Pulmonary artery endothelial cell (primary cell): Measurements from ENCODE around the gene UBE2J1. TPM values are rescaled to one million over a fixed set of nuclear protein-coding genes. Genes with fewer than 3 reads are reported as not detected.
A peak's percentile ranks its signal among the peaks of the same experiment; 100 is the strongest.
"Not testable (repeated sequence)": the region's sequence is repeated elsewhere in the genome, so short reads cannot be mapped to it uniquely, and the experiment has no call there.

Source experiments
- DNase-seq: peaks from one replicate; pipeline ENCODE4 v3.0.0-alpha.2; 2011; ENCODE audit warnings: low read depth, low spot score
- total RNA-seq: library from RNA; depleted of rRNA; stranded (reverse); fragments of >200 nt; gene quantifications from 2 replicates; pipeline ENCODE4 v1.2.3, GENCODE V29; 2014

The UBE2J1 gene
- total RNA-seq, 1 donor from 2014 or later, result 65.0 TPM

- no peak for DNase-seq
These were observed 31.2 kb downstream of the UBE2J1 start for GRCh38 chr6:89321131-89321970.

- no peak for DNase-seq
These were observed 32.4 kb downstream of the UBE2J1 start for GRCh38 chr6:89320012-89320559.

- no peak for DNase-seq
These were observed 35.5 kb downstream of the UBE2J1 start for GRCh38 chr6:89317067-89317466.

- DNase-seq, result no peak
These were observed 37.2 kb downstream of the UBE2J1 start, which contains the start of gene GABRR2 for GRCh38 chr6:89315249-89315885. TSS of gene GABRR2 (minus strand) at chr6:89315299. CDS start at chr6:89315165, 134 bp downstream.

GRCh38 chr6:89314692-89315091 lies 37.8 kb downstream of the UBE2J1 start:
- no peak for DNase-seq

GRCh38 chr6:89313006-89313405 lies 39.5 kb downstream of the UBE2J1 start:
- no peak for DNase-seq

GRCh38 chr6:89311853-89312531 lies 40.5 kb downstream of the UBE2J1 start:
- DNase-seq, result peak; percentile 89

- DNase-seq, result no peak
These were observed 41.0 kb downstream of the UBE2J1 start for GRCh38 chr6:89311530-89311852.

GRCh38 chr6:89310929-89311328 lies 41.6 kb downstream of the UBE2J1 start:
- DNase-seq, result no peak

GRCh38 chr6:89308525-89309395 lies 43.8 kb downstream of the UBE2J1 start:
- no peak for DNase-seq

- not testable (repeated sequence) for DNase-seq
These were observed 48.0 kb downstream of the UBE2J1 start for GRCh38 chr6:89304517-89304916.

- DNase-seq, result no peak
These were observed 49.6 kb downstream of the UBE2J1 start for GRCh38 chr6:89302936-89303335.

- DNase-seq, result no peak
These were observed 50.2 kb downstream of the UBE2J1 start for GRCh38 chr6:89302195-89302770.

- no peak for DNase-seq
These were observed 50.8 kb downstream of the UBE2J1 start for GRCh38 chr6:89301586-89302194.

- DNase-seq, result no peak
These were observed 53.1 kb downstream of the UBE2J1 start for GRCh38 chr6:89299466-89299850.

- DNase-seq, result no peak
These were observed 53.6 kb downstream of the UBE2J1 start for GRCh38 chr6:89298680-89299465.

GRCh38 chr6:89297695-89298351 lies 54.7 kb downstream of the UBE2J1 start:
- peak; percentile 97 for DNase-seq

GRCh38 chr6:89295981-89296380 lies 56.5 kb downstream of the UBE2J1 start:
- DNase-seq, result no peak

GRCh38 chr6:89295116-89295515 lies 57.4 kb downstream of the UBE2J1 start:
- DNase-seq, result not testable (repeated sequence)
